HG03460 (cell line): ENCODE measurements around the gene MAPK10.
"Not testable (repeated sequence)": the region's sequence is repeated elsewhere in the genome, so short reads cannot be mapped to it uniquely, and the experiment has no call there.

ENCODE experiments used
- ATAC-seq: cut with Tn5 transposase; IDR thresholded peaks from one replicate; pipeline ENCODE4 v1.9.1; 2021; ENCODE audit not compliant: unreplicated experiment

Gene MAPK10

GRCh38 chr4:86344127-86344526, 15.7 kb downstream of the MAPK10 start:
- ATAC-seq, result no peak

DNA sequence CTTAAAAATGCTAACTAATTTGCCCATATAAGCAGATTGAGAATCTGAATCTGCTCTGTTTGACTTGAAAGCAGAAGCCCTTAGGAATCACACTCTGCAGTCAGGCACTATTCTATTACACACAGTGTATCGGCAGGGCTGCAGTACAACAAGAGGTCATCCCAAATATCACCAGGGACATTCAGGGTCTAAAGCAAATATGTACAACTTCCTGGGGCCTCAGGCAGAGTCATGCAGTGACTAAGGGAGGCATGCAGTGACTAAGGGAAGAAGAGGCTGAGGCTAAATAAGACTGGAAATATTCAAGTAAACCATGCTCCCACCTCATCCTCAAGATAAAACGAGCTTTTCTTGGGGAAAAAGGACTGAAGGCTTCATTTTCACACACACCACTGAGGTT, 20.9 kb downstream of the MAPK10 start:
- no peak for ATAC-seq

DNA sequence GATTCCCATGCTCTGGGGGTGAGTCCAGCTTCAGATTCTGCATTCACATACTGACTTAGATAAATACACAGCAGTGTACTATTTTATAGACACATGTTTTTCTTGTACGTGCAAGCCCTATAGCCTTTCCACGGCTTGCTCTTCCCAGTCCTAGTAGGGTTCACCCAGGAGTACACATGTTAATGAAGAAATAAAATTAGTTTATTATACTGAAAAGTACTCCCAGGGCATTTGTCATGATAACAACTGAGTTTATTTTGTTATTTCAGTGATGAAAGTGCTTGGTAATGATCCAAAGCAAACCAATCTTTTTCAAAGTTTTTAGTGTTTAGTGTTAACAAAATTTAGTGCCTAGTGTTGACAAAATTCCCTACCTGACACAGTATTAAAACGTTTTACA, 21.3 kb downstream of the MAPK10 start:
- ATAC-seq, result no peak

DNA sequence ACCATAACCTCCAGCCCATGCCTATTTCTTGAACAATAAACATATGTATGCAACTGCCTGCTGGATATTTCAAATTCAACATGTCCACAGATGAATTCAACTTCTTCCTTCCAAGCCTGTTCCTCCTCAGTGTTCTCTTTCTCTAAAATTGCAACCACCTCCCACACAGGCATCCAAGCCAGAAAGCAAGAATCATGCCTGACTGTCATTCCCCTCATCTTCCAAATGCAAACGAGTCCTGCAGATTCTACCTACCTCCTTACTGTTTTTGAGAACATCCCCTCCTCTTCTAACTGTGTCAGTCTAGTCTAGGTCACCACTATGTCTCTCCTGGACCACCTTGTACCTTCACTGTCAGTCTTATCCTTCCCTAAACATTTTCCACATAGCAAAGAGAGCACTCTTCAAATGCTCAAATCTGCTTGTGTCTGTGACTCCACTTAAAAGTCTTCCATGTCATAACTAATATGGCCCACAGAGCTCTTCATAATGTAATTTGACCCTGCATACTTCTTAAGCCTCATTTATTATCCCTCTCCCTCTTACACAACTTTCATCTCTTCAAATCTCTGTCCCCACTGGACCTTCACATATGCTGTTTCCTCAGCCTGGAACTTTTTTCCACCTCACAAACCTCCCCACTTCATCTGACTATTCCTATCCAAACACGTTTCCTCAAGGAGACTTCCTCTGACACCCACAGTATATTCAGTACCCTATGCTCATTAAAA, 25.7 kb downstream of the MAPK10 start:
- ATAC-seq, result no peak

- ATAC-seq, result no peak
Observed at GRCh38 chr4:86333236-86333635, 26.6 kb downstream of the MAPK10 start.

- no peak for ATAC-seq
Observed at GRCh38 chr4:86330961-86331742, 28.7 kb downstream of the MAPK10 start.

DNA sequence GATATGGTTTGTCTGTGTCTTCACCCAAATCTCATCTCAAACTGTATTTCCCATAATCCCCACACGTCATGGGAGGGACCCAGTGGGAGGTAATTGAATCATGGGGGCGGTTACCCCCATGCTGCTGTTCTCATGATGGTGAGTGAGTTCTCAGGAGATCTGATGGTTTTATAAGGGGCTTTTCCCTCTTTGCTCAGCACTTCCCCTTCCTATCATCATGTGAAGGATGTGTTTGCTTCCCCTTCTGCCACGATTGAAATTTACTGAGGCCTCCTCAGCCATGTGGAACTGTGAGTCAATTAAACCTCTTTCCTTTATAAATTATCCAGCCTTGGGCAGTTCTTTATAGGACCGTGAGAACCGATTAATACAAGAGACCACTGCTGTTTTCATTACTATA, 29.4 kb downstream of the MAPK10 start:
- ATAC-seq, result not testable (repeated sequence)

- no peak for ATAC-seq
Observed at GRCh38 chr4:86329431-86329830, 30.4 kb downstream of the MAPK10 start.

GRCh38 chr4:86326400-86326799, 33.5 kb downstream of the MAPK10 start:
- no peak for ATAC-seq

- no peak for ATAC-seq
Observed at GRCh38 chr4:86319390-86319789, 40.5 kb downstream of the MAPK10 start.

GRCh38 chr4:86315579-86315978, 44.3 kb downstream of the MAPK10 start:
- no peak for ATAC-seq

- ATAC-seq, result no peak
Observed at GRCh38 chr4:86313656-86314055, 46.2 kb downstream of the MAPK10 start.

- ATAC-seq, result no peak
Observed at GRCh38 chr4:86307432-86307831, 52.4 kb downstream of the MAPK10 start.

DNA sequence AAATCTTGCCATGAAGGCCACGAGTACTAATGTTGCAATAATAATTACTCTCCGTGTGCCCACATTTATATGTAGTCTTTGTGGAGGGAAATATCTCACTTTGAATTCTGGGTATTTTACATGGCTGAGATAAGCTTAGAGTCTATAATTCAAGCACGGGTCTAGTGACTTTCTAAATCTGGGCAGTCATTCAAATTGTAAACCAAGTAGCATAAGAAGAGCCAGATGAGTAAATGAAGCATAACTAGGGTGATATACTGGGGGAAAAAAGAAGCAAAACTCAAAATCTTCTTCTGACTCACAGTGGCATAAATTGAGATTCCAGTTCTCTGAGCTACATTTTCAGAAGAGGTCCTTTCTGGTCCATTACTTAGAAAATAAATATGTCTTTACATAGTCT, 53.0 kb downstream of the MAPK10 start:
- ATAC-seq, result no peak

DNA sequence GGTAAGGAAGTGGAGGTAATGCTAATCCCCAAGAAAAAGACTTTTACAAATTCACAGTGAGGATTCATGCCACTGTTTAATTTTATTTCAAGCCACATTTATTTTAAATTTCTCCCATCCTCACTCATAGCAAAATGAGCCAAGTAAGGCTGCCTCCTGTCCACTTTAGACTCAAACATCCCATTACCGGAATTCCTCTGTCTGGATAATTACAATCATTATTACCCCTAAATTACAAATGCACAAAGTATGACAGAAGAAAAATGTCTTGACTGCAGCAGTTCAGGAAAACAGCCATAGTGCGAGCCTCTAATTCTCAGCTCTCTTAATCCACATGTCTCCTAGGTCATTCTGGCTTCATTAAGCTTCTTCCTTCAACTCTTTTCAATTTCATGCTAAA, 57.0 kb downstream of the MAPK10 start:
- no peak for ATAC-seq

- no peak for ATAC-seq
Observed at GRCh38 chr4:86302251-86302650, 57.6 kb downstream of the MAPK10 start.

DNA sequence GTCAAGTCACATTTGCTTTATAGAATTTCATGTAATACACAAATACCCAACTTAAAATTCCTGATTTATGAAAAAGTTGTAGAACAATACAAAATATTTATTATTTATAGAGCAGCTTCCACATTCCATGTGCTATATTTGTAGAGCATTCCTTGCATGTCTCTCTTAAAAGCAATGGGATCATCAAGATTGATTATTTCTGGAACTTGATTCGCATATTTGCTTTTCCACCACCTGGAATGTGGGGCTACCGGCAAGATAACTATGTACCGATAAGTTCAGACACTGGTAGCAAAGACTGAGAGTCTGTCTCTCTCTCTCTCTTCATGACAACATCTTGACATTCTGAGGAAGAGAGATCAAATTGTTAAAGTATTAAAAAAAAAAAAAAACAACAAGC, 59.3 kb downstream of the MAPK10 start:
- no peak for ATAC-seq

DNA sequence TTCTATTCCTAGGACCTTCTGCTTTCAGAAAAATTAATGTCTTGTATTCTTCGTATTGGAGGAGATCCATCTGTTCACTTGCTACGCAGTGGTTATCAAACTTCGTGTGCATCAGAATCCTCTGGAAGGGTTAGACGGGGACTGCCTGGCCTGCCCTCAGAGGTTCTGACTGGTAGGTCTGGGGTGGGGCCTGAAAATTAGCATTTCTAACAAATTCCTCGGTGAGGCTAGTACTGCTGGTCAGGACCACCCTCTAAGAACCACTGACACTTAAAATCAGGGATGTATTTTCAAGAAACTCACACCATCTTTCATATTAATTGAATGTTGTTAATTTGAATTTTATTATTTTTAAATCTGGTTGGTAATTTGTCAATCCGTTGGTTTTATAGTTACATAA, 63.0 kb downstream of the MAPK10 start:
- ATAC-seq, result no peak

GRCh38 chr4:86294883-86295282, 65.0 kb downstream of the MAPK10 start:
- ATAC-seq, result no peak

- ATAC-seq, result no peak
Observed at GRCh38 chr4:86291180-86291579, 68.7 kb downstream of the MAPK10 start.

DNA sequence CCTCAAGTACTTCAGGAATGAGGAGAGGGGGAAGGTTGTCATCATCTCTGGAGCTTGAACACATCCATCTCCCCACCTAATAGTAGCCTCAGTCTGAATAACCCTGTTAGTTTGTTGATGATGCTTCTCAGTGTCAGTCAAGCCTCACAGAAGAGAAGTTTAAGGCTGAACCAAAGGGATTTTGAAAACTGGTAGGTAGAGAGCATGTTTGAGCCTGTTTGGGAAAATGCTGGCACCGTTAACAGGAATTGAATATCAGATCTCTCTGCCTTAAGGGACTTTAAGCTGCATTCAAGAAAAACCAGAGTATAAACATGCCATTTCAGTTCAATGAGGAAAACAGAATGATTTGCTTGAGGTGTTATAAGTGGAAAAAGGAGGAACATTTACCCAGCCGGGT, 73.1 kb downstream of the MAPK10 start:
- ATAC-seq, result no peak

DNA sequence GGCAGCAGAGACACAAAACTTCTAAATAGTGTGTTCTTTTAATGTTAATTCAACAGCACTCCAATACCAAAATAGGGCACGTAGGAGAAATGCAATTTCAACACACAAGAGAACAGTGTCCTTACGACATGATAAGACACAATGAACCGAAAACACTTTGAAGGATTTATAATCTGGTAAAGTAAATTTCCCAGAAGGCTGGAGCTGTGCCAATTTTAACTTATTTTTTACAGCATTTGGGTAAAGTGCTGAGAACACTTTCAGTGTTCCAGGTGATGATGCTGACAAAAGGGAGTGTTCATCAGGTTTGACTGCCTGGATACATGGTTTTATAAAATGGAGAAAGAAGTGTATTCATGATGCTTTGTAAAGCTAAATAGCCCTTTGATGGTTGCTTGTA, 76.5 kb downstream of the MAPK10 start:
- ATAC-seq, result no peak

DNA sequence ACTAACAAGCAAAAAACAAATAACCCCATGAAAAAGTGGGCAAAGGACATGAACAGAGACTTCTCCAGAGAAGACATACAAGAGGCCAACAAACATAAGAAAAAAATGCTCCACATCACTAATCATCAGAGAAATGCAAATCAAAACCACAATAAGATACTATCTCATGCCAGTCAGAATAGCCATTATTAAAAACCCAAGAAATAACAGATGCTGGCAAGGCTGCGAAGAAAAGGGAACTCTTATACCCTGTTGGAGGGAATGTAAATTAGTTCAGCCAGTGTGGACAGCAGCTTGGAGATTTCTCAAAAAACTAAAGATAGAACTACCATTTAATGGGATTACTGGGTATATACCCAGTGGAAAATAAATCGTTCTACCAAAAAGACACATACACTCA, 79.6 kb downstream of the MAPK10 start:
- ATAC-seq, result no peak
